Measurements from ENCODE around the gene JAK1. TPM values are rescaled to one million over a fixed set of nuclear protein-coding genes. Genes with fewer than 3 reads are reported as not detected.

Gene JAK1
- total and polyA plus RNA-seq, 8 donors: 15.5 to 89.8 (median 50.7) TPM

GRCh38 chr1:64884261-64885040 lies 81.9 kb downstream of the JAK1 start:
- 83 to 86% methylated on average over 5 of the region's 5 CpGs for WGBS, 2 donors
- TF ChIP-seq, protein P1, sequence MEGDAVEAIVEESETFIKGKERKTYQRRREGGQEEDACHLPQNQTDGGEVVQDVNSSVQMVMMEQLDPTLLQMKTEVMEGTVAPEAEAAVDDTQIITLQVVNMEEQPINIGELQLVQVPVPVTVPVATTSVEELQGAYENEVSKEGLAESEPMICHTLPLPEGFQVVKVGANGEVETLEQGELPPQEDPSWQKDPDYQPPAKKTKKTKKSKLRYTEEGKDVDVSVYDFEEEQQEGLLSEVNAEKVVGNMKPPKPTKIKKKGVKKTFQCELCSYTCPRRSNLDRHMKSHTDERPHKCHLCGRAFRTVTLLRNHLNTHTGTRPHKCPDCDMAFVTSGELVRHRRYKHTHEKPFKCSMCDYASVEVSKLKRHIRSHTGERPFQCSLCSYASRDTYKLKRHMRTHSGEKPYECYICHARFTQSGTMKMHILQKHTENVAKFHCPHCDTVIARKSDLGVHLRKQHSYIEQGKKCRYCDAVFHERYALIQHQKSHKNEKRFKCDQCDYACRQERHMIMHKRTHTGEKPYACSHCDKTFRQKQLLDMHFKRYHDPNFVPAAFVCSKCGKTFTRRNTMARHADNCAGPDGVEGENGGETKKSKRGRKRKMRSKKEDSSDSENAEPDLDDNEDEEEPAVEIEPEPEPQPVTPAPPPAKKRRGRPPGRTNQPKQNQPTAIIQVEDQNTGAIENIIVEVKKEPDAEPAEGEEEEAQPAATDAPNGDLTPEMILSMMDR (IDR thresholded peaks at IDR 0.05): no peak
- Histone ChIP-seq H3K36me3 (no peaks in the 10 kb centered on the region), H3K4me3 (no peak overlapping the region), H3K4me1 (peaks cover 0 to 9% (median 5%) of the 10 kb centered on the region in 3 donors), H3K27me3 (no peaks in the 10 kb centered on the region), H3K9me3 (no peaks in the 10 kb centered on the region), H3K27ac (no peak overlapping the region)
- no peak for DNase-seq
- no peak for ATAC-seq
- intact Hi-C loops (cut with DNase I): no loop called here
- FAIRE-seq: no peak

DNA sequence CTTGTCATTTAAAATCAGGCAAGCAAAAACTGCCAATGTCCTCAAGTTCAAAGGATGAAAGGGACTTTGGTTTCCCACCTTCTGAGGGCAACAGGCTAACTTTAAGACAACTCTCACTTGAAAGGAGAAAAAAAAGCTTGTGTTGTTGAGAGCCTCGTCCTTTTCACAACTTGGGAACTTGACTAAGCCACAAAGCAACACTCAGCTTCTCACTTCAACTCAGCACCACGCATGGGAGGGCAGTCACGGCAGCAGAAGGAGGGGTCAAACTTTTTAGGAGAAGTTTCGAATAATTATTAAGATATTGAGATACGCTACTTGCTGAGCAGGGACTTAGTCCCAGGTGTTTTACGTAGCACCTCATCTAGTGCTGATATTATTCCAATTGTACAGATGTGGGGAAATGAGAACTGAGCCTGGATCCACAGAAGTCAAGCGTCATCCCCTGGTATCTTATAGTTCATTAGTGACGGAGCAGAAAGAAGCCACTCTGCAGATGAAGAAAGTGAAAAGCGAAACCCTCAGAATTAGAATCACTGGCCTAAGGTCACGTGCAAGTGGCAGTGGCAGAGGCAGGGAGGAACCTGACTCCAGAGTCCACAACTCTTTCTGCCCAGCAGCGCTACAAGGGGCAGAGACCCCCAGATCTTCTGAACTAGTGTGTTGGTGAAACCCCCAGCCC lies 83.6 kb downstream of the JAK1 start:
- Histone ChIP-seq H3K9me3 (no peaks in the 10 kb centered on the region), H3K4me3 (no peak overlapping the region), H3K36me3 (no peaks in the 10 kb centered on the region), H3K27ac (no peak overlapping the region), H3K4me1 (peaks cover 4 to 20% (median 20%) of the 10 kb centered on the region in 3 donors), H3K27me3 (no peaks in the 10 kb centered on the region)
- DNase-seq (no peak), FAIRE-seq (no peak), ATAC-seq (no peak)
- TF ChIP-seq, protein P1 (IDR thresholded peaks at IDR 0.05): no peak
- intact Hi-C loops (cut with DNase I): no loop called here
- WGBS, 2 donors: 93 to 98% methylated on average over 11 of the region's 11 CpGs

- no peak for ATAC-seq
- intact Hi-C loops (cut with DNase I): no loop called here
- H3K27ac ChIP-seq: no peak overlapping the region
- H3K4me1 ChIP-seq: peaks cover 4 to 31% (median 29%) of the 10 kb centered on the region in 3 donors
- peaks cover 0 to 2% (median 0%) of the 10 kb centered on the region in 4 donors for H3K9me3 ChIP-seq
- 95 to 100% methylated on average over 1 of the region's 1 CpG for WGBS, 2 donors
- no peak for DNase-seq
- no peak for FAIRE-seq
- H3K36me3 ChIP-seq: peaks cover 0 to 4% (median 0%) of the 10 kb centered on the region in 3 donors
- no peak overlapping the region for H3K4me3 ChIP-seq
- H3K27me3 ChIP-seq: no peaks in the 10 kb centered on the region
- TF ChIP-seq, protein P1 (IDR thresholded peaks at IDR 0.05): no peak
Measured at GRCh38 chr1:64881281-64881680, 85.1 kb downstream of the JAK1 start.

- DNase-seq (no peak), FAIRE-seq (no peak), ATAC-seq (no peak)
- H3K4me3 ChIP-seq: no peak overlapping the region
- peaks cover 0 to 2% (median 0%) of the 10 kb centered on the region in 4 donors for H3K9me3 ChIP-seq
- TF ChIP-seq, protein P1 (IDR thresholded peaks at IDR 0.05): no peak
- H3K36me3 ChIP-seq: peaks cover 0 to 4% (median 0%) of the 10 kb centered on the region in 3 donors
- H3K27ac ChIP-seq: peak overlapping the region in 1 of 4 donors; percentile 17
- intact Hi-C loops (cut with DNase I): no loop called here
- no peaks in the 10 kb centered on the region for H3K27me3 ChIP-seq
- WGBS, 2 donors: 94 to 95% methylated on average over 4 of the region's 4 CpGs
- H3K4me1 ChIP-seq: peaks cover 4 to 31% (median 29%) of the 10 kb centered on the region in 3 donors
Measured at GRCh38 chr1:64880449-64880848, 85.9 kb downstream of the JAK1 start.

Measured in pancreas (tissue), 10 donors.